Fibroblast of lung (primary cell): Measurements from ENCODE around the gene MYNN.

Experiments
- CTCF ChIP-seq, 2 donors: IDR thresholded peaks in 1 of 2; conservative IDR thresholded peaks in 1 of 2; 1 replicate in 1 of 2; 2 replicates in 1 of 2; pipeline ENCODE4 v1.5.1; 2011 to 2012; ENCODE audit warnings: low read length in 2 of 2, control low read depth in 1 of 2, inconsistent platforms in 1 of 2, low read depth in 1 of 2, mild to moderate bottlenecking in 1 of 2
- EZH2 ChIP-seq: IDR thresholded peaks from 2 replicates; pipeline ENCODE4 v1.5.1; 2012; ENCODE audit warnings: low read length, control low read depth, mild to moderate bottlenecking; ENCODE audit errors: missing control alignments

- TF ChIP-seq CTCF (conservative IDR thresholded peaks at IDR 0.05 in 1 of 2, IDR thresholded peaks at IDR 0.05 in 1 of 2; ENCODE audit: low read depth in 1 of 2, low read length in 2 of 2): no peak
- no peak for TF ChIP-seq EZH2
Observed at GRCh38 chr3:169836942-169837275, 63.7 kb downstream of the MYNN start.
